ENCODE results near the gene SWAP70.
"Not testable (repeated sequence)": the region's sequence is repeated elsewhere in the genome, so short reads cannot be mapped to it uniquely, and the experiment has no call there.

SWAP70 gene

GRCh38 chr11:9693801-9694553, 30.1 kb downstream of the SWAP70 start:
- in situ Hi-C loops (cut with HindIII; ENCODE audit: low sequenced_read_pairs): no loop called here
- no peak for TF ChIP-seq CTCF (IDR thresholded peaks at IDR 0.05; ENCODE audit: low read depth, low read length, missing control alignments)
- DNase-seq (ENCODE audit: low read depth): no peak
- no peak overlapping the region for H3K4me3 ChIP-seq (ENCODE audit: low read depth, low read length)

GRCh38 chr11:9695228-9695627, 31.4 kb downstream of the SWAP70 start:
- DNase-seq (ENCODE audit: low read depth); in situ Hi-C loops (cut with HindIII; ENCODE audit: low sequenced_read_pairs); H3K4me3 ChIP-seq (ENCODE audit: low read depth, low read length): not testable (repeated sequence)

GRCh38 chr11:9697766-9698165, 33.9 kb downstream of the SWAP70 start:
- in situ Hi-C loops (cut with HindIII; ENCODE audit: low sequenced_read_pairs): no loop called here
- no peak for TF ChIP-seq CTCF (IDR thresholded peaks at IDR 0.05; ENCODE audit: low read depth, low read length, missing control alignments)
- no peak overlapping the region for H3K4me3 ChIP-seq (ENCODE audit: low read depth, low read length)
- no peak for DNase-seq (ENCODE audit: low read depth)

GRCh38 chr11:9700105-9700801, 36.4 kb downstream of the SWAP70 start:
- in situ Hi-C loops (cut with HindIII; ENCODE audit: low sequenced_read_pairs): no loop called here
- no peak for TF ChIP-seq CTCF (IDR thresholded peaks at IDR 0.05; ENCODE audit: low read depth, low read length, missing control alignments)
- H3K4me3 ChIP-seq (ENCODE audit: low read depth, low read length): no peak overlapping the region
- no peak for DNase-seq (ENCODE audit: low read depth)

GRCh38 chr11:9701799-9702198, 37.9 kb downstream of the SWAP70 start:
- no peak for TF ChIP-seq CTCF (IDR thresholded peaks at IDR 0.05; ENCODE audit: low read depth, low read length, missing control alignments)
- in situ Hi-C loops (cut with HindIII; ENCODE audit: low sequenced_read_pairs): no loop called here
- H3K4me3 ChIP-seq (ENCODE audit: low read depth, low read length): no peak overlapping the region
- DNase-seq (ENCODE audit: low read depth): no peak

- in situ Hi-C loops (cut with HindIII; ENCODE audit: low sequenced_read_pairs): no loop called here
- TF ChIP-seq CTCF (IDR thresholded peaks at IDR 0.05; ENCODE audit: low read depth, low read length, missing control alignments): no peak
- H3K4me3 ChIP-seq (ENCODE audit: low read depth, low read length): no peak overlapping the region
- DNase-seq (ENCODE audit: low read depth): no peak
These were observed 39.4 kb downstream of the SWAP70 start for GRCh38 chr11:9703280-9703679.

GRCh38 chr11:9704037-9704436, 40.2 kb downstream of the SWAP70 start:
- TF ChIP-seq CTCF (IDR thresholded peaks at IDR 0.05; ENCODE audit: low read depth, low read length, missing control alignments): no peak
- in situ Hi-C loops (cut with HindIII; ENCODE audit: low sequenced_read_pairs): no loop called here
- DNase-seq (ENCODE audit: low read depth): no peak

More at GRCh38 chr11:9704037-9704436, 40.2 kb downstream of the SWAP70 start:
- no peak overlapping the region for H3K4me3 ChIP-seq (ENCODE audit: low read depth, low read length)
